Measurements from ENCODE around the gene CORO6. TPM values are rescaled to one million over a fixed set of nuclear protein-coding genes. Genes with fewer than 3 reads are reported as not detected.

The CORO6 gene
- total and polyA plus RNA-seq, 10 of the 15 experiments (the other 5 are each of a cell fraction or from before 2014, with no cell fraction given): 0.26 to 5.0 (median 1.7) TPM; not detected in 1

DNA sequence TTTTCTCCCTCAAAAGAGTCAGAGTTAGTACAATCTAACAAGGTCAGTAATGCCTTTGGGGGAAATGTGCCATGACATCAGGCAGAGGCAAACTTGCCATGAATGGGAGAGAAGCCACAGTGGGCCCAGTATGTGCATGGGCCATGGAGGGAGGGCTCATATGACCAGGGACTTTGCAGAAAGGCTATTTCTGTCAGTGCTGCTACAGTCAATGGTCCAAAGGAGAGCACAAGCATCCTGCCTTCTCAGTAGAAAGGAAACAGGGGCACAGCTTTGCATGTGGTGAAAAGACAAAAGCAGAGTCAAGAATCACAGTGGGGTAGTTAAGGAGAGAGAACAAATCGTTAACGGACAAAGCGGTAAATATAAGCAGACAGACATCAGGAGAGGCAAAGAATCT is 11.2 kb upstream of the CORO6 start:
- WGBS (ENCODE audit: insufficient coverage, insufficient replicate concordance, low lambda C conversion rate, missing lambda C conversion rate): 57% methylated on average over 3 of the region's 3 CpGs
- in situ Hi-C loops (cut with MboI): no loop called here
- H2AFZ ChIP-seq (ENCODE audit: control insufficient read depth, low read depth, low read length): no peak overlapping the region
- no peak for TF ChIP-seq IRF3 (IDR thresholded peaks at IDR 0.05)
- TF ChIP-seq, protein P1, sequence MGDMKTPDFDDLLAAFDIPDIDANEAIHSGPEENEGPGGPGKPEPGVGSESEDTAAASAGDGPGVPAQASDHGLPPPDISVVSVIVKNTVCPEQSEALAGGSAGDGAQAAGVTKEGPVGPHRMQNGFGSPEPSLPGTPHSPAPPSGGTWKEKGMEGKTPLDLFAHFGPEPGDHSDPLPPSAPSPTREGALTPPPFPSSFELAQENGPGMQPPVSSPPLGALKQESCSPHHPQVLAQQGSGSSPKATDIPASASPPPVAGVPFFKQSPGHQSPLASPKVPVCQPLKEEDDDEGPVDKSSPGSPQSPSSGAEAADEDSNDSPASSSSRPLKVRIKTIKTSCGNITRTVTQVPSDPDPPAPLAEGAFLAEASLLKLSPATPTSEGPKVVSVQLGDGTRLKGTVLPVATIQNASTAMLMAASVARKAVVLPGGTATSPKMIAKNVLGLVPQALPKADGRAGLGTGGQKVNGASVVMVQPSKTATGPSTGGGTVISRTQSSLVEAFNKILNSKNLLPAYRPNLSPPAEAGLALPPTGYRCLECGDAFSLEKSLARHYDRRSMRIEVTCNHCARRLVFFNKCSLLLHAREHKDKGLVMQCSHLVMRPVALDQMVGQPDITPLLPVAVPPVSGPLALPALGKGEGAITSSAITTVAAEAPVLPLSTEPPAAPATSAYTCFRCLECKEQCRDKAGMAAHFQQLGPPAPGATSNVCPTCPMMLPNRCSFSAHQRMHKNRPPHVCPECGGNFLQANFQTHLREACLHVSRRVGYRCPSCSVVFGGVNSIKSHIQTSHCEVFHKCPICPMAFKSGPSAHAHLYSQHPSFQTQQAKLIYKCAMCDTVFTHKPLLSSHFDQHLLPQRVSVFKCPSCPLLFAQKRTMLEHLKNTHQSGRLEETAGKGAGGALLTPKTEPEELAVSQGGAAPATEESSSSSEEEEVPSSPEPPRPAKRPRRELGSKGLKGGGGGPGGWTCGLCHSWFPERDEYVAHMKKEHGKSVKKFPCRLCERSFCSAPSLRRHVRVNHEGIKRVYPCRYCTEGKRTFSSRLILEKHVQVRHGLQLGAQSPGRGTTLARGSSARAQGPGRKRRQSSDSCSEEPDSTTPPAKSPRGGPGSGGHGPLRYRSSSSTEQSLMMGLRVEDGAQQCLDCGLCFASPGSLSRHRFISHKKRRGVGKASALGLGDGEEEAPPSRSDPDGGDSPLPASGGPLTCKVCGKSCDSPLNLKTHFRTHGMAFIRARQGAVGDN (IDR thresholded peaks at IDR 0.05): no peak
- no peak for TF ChIP-seq FOS (IDR thresholded peaks at IDR 0.05; ENCODE audit: borderline replicate concordance, extremely low read depth, insufficient read length)
- no peak for TF ChIP-seq LARP7 (IDR thresholded peaks at IDR 0.05)
- TF ChIP-seq RB1 (IDR thresholded peaks at IDR 0.05; ENCODE audit: borderline replicate concordance): no peak
- TF ChIP-seq IRF5 (IDR thresholded peaks at IDR 0.05; ENCODE audit: borderline replicate concordance): no peak
- no peak for TF ChIP-seq MXI1 (IDR thresholded peaks at IDR 0.05; ENCODE audit: low read depth, low read length)
- no peak for TF ChIP-seq TCF12 (IDR thresholded peaks at IDR 0.05; ENCODE audit: low read depth, low read length)
- DNase-seq (ENCODE audit: low read depth, low spot score) (no peak), ATAC-seq (no peak), FAIRE-seq (no peak)
- ChIA-PET POLR2A (no interaction called here), SMC1A (ENCODE audit: uncharacterized antibody, unreplicated experiment) (interaction anchor here (1.2 kb wide), 3 partner anchors 9 to 142 kb away, joined by 3 read pairs; no protein-coding TSS in a partner anchor), RAD21 (ENCODE audit: unreplicated experiment) (no interaction called here), CTCF (interaction anchor here (1.2 to 2.4 kb wide), 3 partner anchors 17 to 298 kb away, joined by 3 to 15 read pairs (median 5); no protein-coding TSS in a partner anchor)
- no peaks in the 10 kb centered on the region for H3K27me3 ChIP-seq (replicated peaks in 1 of 2; ENCODE audit: control insufficient read depth in 2 of 2, insufficient read depth in 2 of 2, low read length in 1 of 2)
- no peak overlapping the region for H3K4me2 ChIP-seq (ENCODE audit: control insufficient read depth, insufficient read depth)
- H3K36me3 ChIP-seq (ENCODE audit: control insufficient read depth in 2 of 2, insufficient read depth in 2 of 2, low read length in 1 of 2): peaks cover 30 to 33% of the 10 kb centered on the region in 2 experiments
- no TSS peak for BruUV-seq (replicated peaks)
- H4K20me1 ChIP-seq (ENCODE audit: control insufficient read depth, insufficient read depth): no peaks in the 10 kb centered on the region
- H3K9ac ChIP-seq (ENCODE audit: control insufficient read depth, insufficient read depth, low read length): no peak overlapping the region
- no peaks in the 10 kb centered on the region for H3K79me2 ChIP-seq (ENCODE audit: control insufficient read depth, insufficient read depth, low read length)
- no peak overlapping the region for H3K27ac ChIP-seq (ENCODE audit: control insufficient read depth, insufficient read depth)
- no peak overlapping the region for H3K4me3 ChIP-seq
- no peaks in the 10 kb centered on the region for H3K9me3 ChIP-seq (replicated peaks; ENCODE audit: control insufficient read depth, insufficient read depth, low read length)
- no peaks in the 10 kb centered on the region for H3K4me1 ChIP-seq (ENCODE audit: control insufficient read depth, insufficient read depth, low read length)
- intact Hi-C loops (cut with micrococcal nuclease; ENCODE audit: unreplicated experiment): no loop called here
